ENCODE measurements around the gene FOXA1.

DNA sequence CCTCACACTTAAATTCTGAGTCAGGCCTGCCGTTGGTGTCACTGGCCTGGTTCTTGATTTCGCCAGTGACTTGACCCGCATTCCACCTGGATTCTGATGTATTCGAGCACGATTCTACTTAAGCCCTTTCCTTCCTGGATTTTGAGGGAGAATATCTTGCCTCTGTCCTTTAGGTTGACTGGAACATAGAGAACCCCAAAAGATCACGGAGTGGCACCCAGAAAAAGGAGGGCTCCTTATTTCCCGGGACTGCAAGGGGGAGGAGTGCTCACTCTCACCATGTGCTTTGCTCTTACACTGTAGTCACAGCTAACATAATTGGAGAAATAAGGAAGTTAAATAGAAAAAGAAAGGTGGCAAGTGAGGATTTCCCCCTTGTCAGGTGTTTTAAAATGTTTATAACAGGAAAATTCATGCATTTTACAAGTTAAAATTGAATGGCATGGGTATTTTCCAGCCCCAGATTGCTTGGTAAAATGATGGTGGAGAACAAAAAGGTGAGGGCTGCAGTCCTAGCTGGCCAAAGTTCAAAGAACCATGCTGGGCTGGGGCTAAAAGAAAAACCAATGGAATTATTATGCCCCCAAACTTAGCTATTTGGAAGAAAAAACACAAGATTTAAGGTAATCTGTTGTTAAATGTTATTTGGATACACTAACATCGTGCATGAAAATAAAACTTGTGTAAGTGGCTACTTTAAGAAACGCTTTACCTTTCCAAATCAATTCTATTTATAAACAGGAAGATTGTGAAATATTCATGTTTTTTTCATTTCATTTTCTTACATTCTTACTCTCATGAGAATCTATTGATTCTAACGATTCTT, 8.9 kb downstream of the FOXA1 start:
- TF ChIP-seq, protein P1, sequence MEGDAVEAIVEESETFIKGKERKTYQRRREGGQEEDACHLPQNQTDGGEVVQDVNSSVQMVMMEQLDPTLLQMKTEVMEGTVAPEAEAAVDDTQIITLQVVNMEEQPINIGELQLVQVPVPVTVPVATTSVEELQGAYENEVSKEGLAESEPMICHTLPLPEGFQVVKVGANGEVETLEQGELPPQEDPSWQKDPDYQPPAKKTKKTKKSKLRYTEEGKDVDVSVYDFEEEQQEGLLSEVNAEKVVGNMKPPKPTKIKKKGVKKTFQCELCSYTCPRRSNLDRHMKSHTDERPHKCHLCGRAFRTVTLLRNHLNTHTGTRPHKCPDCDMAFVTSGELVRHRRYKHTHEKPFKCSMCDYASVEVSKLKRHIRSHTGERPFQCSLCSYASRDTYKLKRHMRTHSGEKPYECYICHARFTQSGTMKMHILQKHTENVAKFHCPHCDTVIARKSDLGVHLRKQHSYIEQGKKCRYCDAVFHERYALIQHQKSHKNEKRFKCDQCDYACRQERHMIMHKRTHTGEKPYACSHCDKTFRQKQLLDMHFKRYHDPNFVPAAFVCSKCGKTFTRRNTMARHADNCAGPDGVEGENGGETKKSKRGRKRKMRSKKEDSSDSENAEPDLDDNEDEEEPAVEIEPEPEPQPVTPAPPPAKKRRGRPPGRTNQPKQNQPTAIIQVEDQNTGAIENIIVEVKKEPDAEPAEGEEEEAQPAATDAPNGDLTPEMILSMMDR (conservative IDR thresholded peaks at IDR 0.05; ENCODE audit: low read depth, low read length): no peak
- no peak for TF ChIP-seq EZH2 (IDR thresholded peaks at IDR 0.05; ENCODE audit: borderline replicate concordance, low read depth, low read length, poor library complexity, severe bottlenecking)

All from A673 (cell line).